Activated T-cell treated with anti-CD3 and anti-CD28 coated beads, Interleukin-2, amount 50 U/mL, for 4 hours (primary cell): ENCODE data around the gene MIDN. TPM values are rescaled to one million over a fixed set of nuclear protein-coding genes. Genes with fewer than 3 reads are reported as not detected.

Source experiments
- ATAC-seq, 2 donors: fragments of 200-7000 bp; cut with Tn5 transposase; one replicate each; pipeline ENCODE4 v1.10.0; 2021
- DNase-seq: peaks from one replicate; pipeline ENCODE4 v3.0.0-alpha.2; 2020
- H3K27me3 Mint-ChIP-seq: one replicate; pipeline ENCODE4 v1.8.0; 2021; ENCODE audit warnings: low read depth, mixed read lengths
- H3K36me3 Mint-ChIP-seq: one replicate; pipeline ENCODE4 v1.8.0; 2022; ENCODE audit warnings: mixed read lengths; ENCODE audit not compliant: insufficient read depth
- H3K4me1 Mint-ChIP-seq: one replicate; pipeline ENCODE4 v1.8.0; 2021; ENCODE audit warnings: low read depth, mixed read lengths
- H3K4me3 Mint-ChIP-seq: one replicate; pipeline ENCODE4 v1.8.0; 2021; ENCODE audit warnings: mild to moderate bottlenecking, moderate library complexity, mixed read lengths
- H3K9me3 Mint-ChIP-seq: one replicate; pipeline ENCODE4 v1.8.0; 2021; ENCODE audit warnings: mixed read lengths
- total RNA-seq, 3 donors: library from RNA; stranded (reverse); gene quantifications; one replicate each; pipeline ENCODE4 v1.2.1, GENCODE V29; 2021

MIDN gene
- total RNA-seq, 3 donors from 2014 or later, result 63.2 to 70.0 (median 68.7) TPM

- Mint-ChIP-seq H3K9me3 (no peaks in the 10 kb centered on the region), H3K36me3 (no peaks in the 10 kb centered on the region), H3K4me1 (peaks cover 8% of the 10 kb centered on the region), H3K27me3 (peaks cover 37% of the 10 kb centered on the region), H3K4me3 (no peak overlapping the region)
- ATAC-seq, result peak in 1 of 2 donors; percentile 4
- no peak for DNase-seq
Observed at GRCh38 chr19:1287354-1288225, 39.2 kb downstream of the MIDN start.

- Mint-ChIP-seq H3K27me3 (peaks cover 43% of the 10 kb centered on the region), H3K9me3 (no peaks in the 10 kb centered on the region), H3K4me1 (peaks cover 8% of the 10 kb centered on the region), H3K4me3 (no peak overlapping the region), H3K36me3 (no peaks in the 10 kb centered on the region)
- DNase-seq (no peak), ATAC-seq (no peak)
Observed at GRCh38 chr19:1288226-1288612, 39.8 kb downstream of the MIDN start.

GRCh38 chr19:1288833-1289685, 40.7 kb downstream of the MIDN start:
- no peak overlapping the region for H3K4me3 Mint-ChIP-seq
- no peaks in the 10 kb centered on the region for H3K36me3 Mint-ChIP-seq
- no peaks in the 10 kb centered on the region for H3K9me3 Mint-ChIP-seq
- H3K27me3 Mint-ChIP-seq, result peaks cover 48% of the 10 kb centered on the region
- no peak for DNase-seq
- ATAC-seq, result no peak
- H3K4me1 Mint-ChIP-seq, result peaks cover 8% of the 10 kb centered on the region

GRCh38 chr19:1289686-1290025, 41.3 kb downstream of the MIDN start:
- DNase-seq, result no peak

GRCh38 chr19:1290196-1290702, 41.9 kb downstream of the MIDN start:
- H3K9me3 Mint-ChIP-seq, result no peaks in the 10 kb centered on the region
- ATAC-seq (no peak), DNase-seq (no peak)
- no peak overlapping the region for H3K4me3 Mint-ChIP-seq
- H3K27me3 Mint-ChIP-seq, result peaks cover 46% of the 10 kb centered on the region
- no peaks in the 10 kb centered on the region for H3K36me3 Mint-ChIP-seq
- H3K4me1 Mint-ChIP-seq, result peaks cover 3% of the 10 kb centered on the region

More at GRCh38 chr19:1289686-1290025, 41.3 kb downstream of the MIDN start:
- H3K9me3 Mint-ChIP-seq, result no peaks in the 10 kb centered on the region
- H3K36me3 Mint-ChIP-seq, result no peaks in the 10 kb centered on the region
- H3K4me3 Mint-ChIP-seq, result no peak overlapping the region
- ATAC-seq, result no peak
- peaks cover 7% of the 10 kb centered on the region for H3K4me1 Mint-ChIP-seq
- peaks cover 47% of the 10 kb centered on the region for H3K27me3 Mint-ChIP-seq

- H3K36me3 Mint-ChIP-seq, result no peaks in the 10 kb centered on the region
- no peaks in the 10 kb centered on the region for H3K9me3 Mint-ChIP-seq
- H3K27me3 Mint-ChIP-seq, result peaks cover 45% of the 10 kb centered on the region
- no peak overlapping the region for H3K4me3 Mint-ChIP-seq
- peaks cover 3% of the 10 kb centered on the region for H3K4me1 Mint-ChIP-seq
- ATAC-seq (no peak), DNase-seq (no peak)
Observed at GRCh38 chr19:1290703-1291651, 42.6 kb downstream of the MIDN start.

GRCh38 chr19:1291761-1292418, 43.5 kb downstream of the MIDN start:
- H3K4me1 Mint-ChIP-seq, result no peaks in the 10 kb centered on the region
- no peak for DNase-seq
- ATAC-seq, result no peak
- no peaks in the 10 kb centered on the region for H3K36me3 Mint-ChIP-seq
- peaks cover 44% of the 10 kb centered on the region for H3K27me3 Mint-ChIP-seq
- no peak overlapping the region for H3K4me3 Mint-ChIP-seq
- no peaks in the 10 kb centered on the region for H3K9me3 Mint-ChIP-seq

- peaks cover 47% of the 10 kb centered on the region for H3K27me3 Mint-ChIP-seq
- DNase-seq, result no peak
- H3K36me3 Mint-ChIP-seq, result no peaks in the 10 kb centered on the region
- no peaks in the 10 kb centered on the region for H3K4me1 Mint-ChIP-seq
- no peak overlapping the region for H3K4me3 Mint-ChIP-seq
- H3K9me3 Mint-ChIP-seq, result no peaks in the 10 kb centered on the region
- ATAC-seq, result no peak
Observed at GRCh38 chr19:1292419-1293151, 44.2 kb downstream of the MIDN start.

- no peaks in the 10 kb centered on the region for H3K9me3 Mint-ChIP-seq
- peaks cover 41% of the 10 kb centered on the region for H3K27me3 Mint-ChIP-seq
- H3K4me3 Mint-ChIP-seq, result no peak overlapping the region
- no peak for DNase-seq
- no peaks in the 10 kb centered on the region for H3K4me1 Mint-ChIP-seq
- no peaks in the 10 kb centered on the region for H3K36me3 Mint-ChIP-seq
- no peak for ATAC-seq
Observed at GRCh38 chr19:1293782-1294604, 45.6 kb downstream of the MIDN start.

GRCh38 chr19:1294688-1295087, 46.3 kb downstream of the MIDN start:
- Mint-ChIP-seq H3K36me3 (no peaks in the 10 kb centered on the region), H3K4me3 (no peak overlapping the region), H3K9me3 (no peaks in the 10 kb centered on the region), H3K4me1 (no peaks in the 10 kb centered on the region), H3K27me3 (peaks cover 38% of the 10 kb centered on the region)
- ATAC-seq (no peak), DNase-seq (no peak)

- Mint-ChIP-seq H3K36me3 (no peaks in the 10 kb centered on the region), H3K4me3 (peak overlapping the region; percentile 35), H3K4me1 (no peaks in the 10 kb centered on the region), H3K9me3 (no peaks in the 10 kb centered on the region), H3K27me3 (peaks cover 38% of the 10 kb centered on the region)
- no peak for DNase-seq
- ATAC-seq, result peak; percentile 44 to 47
Observed at GRCh38 chr19:1295169-1296012, 47.0 kb downstream of the MIDN start.

GRCh38 chr19:1296078-1296477, 47.7 kb downstream of the MIDN start:
- H3K36me3 Mint-ChIP-seq, result no peaks in the 10 kb centered on the region

More at GRCh38 chr19:1296078-1296477, 47.7 kb downstream of the MIDN start:
- no peak for ATAC-seq
- peaks cover 35% of the 10 kb centered on the region for H3K27me3 Mint-ChIP-seq
- no peaks in the 10 kb centered on the region for H3K9me3 Mint-ChIP-seq
- no peaks in the 10 kb centered on the region for H3K4me1 Mint-ChIP-seq
- no peak for DNase-seq
- H3K4me3 Mint-ChIP-seq, result no peak overlapping the region
